ENCODE results near the gene NKAIN4.

Gene NKAIN4

DNA sequence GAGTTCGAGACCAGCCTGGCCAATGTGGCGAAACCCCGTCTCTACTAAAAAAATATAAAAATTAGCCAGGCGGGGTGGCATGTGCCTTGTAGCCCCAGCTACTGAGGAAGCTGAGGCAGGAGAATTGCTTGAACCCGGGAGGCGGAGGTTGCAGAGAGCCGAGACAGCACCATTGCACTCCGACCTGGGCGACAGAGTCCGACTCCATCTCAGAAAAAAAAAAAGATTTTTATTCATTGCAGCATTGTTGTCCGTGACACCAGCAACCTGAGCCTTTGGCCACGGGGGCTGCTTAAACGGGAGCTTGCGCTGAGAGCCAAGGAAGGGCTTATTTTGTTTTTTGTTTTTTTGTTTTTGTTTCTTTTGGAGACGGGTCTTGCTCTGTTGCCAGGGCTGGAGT is 25.7 kb upstream of the NKAIN4 start:
- TF ChIP-seq, protein P1, sequence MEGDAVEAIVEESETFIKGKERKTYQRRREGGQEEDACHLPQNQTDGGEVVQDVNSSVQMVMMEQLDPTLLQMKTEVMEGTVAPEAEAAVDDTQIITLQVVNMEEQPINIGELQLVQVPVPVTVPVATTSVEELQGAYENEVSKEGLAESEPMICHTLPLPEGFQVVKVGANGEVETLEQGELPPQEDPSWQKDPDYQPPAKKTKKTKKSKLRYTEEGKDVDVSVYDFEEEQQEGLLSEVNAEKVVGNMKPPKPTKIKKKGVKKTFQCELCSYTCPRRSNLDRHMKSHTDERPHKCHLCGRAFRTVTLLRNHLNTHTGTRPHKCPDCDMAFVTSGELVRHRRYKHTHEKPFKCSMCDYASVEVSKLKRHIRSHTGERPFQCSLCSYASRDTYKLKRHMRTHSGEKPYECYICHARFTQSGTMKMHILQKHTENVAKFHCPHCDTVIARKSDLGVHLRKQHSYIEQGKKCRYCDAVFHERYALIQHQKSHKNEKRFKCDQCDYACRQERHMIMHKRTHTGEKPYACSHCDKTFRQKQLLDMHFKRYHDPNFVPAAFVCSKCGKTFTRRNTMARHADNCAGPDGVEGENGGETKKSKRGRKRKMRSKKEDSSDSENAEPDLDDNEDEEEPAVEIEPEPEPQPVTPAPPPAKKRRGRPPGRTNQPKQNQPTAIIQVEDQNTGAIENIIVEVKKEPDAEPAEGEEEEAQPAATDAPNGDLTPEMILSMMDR (conservative IDR thresholded peaks at IDR 0.05) = no peak
- no peak for TF ChIP-seq ZFX (IDR thresholded peaks at IDR 0.05)
- H3K27ac ChIP-seq = no peak overlapping the region

GRCh38 chr20:63278661-63279060 is 24.4 kb upstream of the NKAIN4 start:
- H3K27ac ChIP-seq = no peak overlapping the region
- TF ChIP-seq, protein P1 (conservative IDR thresholded peaks at IDR 0.05) = no peak
- no peak for TF ChIP-seq ZFX (IDR thresholded peaks at IDR 0.05)

DNA sequence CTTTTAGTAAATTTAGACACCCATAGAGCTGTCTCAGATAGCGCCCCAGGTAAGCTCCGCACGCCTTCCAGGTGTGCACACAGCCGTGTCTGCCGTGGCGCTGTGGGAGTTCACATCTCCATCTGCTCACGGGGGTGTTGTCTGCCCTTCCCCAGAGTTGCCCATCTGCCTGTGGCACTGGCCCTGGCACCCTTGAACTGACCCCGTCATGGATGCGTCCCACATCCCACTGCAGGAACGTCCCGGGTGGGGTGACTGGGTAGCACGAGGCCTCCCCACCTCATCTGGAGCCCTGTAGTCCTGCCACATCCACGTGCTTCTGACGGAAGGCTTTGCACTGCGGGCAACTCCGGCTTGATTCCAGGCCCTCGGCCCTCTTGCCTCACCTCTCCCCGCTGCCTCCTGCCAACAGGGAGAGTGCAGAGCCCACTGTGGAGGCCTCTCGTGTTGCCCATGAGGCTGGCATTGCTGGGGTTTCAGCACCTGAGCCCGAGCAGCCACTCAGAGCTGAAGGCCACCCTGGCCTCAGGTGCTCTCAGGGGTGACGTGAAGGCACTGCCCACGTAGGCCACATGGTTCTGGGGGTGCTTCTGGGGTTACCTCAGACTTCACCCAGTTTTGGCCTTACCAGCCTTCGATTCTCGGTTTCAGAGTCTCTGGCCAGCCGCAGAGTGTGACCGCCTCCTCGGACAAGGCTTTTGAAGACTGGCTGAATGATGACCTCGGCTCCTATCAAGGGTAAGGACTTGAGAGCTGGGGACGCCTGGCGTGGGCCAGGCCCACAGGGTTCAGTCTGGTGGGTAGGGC is 23.4 kb upstream of the NKAIN4 start:
- no peak for TF ChIP-seq ZFX (IDR thresholded peaks at IDR 0.05)
- TF ChIP-seq, protein P1 (conservative IDR thresholded peaks at IDR 0.05) = no peak

DNA sequence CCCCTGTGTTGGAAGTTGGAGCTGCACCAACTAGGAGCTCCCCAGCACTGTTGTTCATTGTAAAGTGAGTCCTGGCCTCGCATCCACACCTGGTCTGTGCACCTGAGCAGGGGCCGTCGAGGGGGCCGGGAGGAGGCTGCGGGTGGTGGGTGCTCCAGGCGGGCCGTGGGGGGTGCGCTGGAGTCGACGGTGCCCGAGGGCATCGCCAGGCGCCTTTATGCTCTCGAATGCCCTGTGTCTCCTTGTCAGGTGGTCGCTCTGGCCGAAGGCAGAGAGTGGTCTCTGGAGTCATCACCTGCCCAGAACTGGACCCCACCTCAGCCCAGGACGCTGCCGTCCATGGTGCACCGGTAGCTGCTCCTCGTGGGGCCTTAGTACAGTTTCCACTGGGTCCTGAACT is 22.7 kb upstream of the NKAIN4 start:
- no peak overlapping the region for H3K27ac ChIP-seq
- TF ChIP-seq, protein P1 (conservative IDR thresholded peaks at IDR 0.05) = no peak
- no peak for TF ChIP-seq ZFX (IDR thresholded peaks at IDR 0.05)

More for the DNA sequence above, 23.4 kb upstream of the NKAIN4 start:
- no peak overlapping the region for H3K27ac ChIP-seq

DNA sequence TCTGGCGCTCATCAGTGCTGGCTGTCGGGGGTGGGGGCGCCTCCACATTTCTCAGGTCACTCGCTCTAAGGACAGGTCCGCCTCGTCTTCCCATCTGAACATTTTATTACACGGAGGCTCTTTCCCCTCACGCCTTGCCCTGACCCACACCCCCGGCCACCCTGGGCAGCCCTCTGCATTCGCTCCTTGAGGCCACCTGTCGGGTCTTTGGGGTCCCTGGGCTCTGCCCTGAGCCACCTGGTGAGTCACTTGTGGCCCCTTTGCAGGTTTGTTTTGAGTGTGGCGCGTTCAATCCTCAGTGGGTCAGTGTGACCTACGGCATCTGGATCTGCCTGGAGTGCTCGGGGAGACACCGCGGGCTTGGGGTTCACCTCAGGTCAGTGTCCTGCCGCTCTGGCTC is 21.6 kb upstream of the NKAIN4 start:
- TF ChIP-seq ZFX (IDR thresholded peaks at IDR 0.05) = no peak
- TF ChIP-seq, protein P1 (conservative IDR thresholded peaks at IDR 0.05) = no peak

DNA sequence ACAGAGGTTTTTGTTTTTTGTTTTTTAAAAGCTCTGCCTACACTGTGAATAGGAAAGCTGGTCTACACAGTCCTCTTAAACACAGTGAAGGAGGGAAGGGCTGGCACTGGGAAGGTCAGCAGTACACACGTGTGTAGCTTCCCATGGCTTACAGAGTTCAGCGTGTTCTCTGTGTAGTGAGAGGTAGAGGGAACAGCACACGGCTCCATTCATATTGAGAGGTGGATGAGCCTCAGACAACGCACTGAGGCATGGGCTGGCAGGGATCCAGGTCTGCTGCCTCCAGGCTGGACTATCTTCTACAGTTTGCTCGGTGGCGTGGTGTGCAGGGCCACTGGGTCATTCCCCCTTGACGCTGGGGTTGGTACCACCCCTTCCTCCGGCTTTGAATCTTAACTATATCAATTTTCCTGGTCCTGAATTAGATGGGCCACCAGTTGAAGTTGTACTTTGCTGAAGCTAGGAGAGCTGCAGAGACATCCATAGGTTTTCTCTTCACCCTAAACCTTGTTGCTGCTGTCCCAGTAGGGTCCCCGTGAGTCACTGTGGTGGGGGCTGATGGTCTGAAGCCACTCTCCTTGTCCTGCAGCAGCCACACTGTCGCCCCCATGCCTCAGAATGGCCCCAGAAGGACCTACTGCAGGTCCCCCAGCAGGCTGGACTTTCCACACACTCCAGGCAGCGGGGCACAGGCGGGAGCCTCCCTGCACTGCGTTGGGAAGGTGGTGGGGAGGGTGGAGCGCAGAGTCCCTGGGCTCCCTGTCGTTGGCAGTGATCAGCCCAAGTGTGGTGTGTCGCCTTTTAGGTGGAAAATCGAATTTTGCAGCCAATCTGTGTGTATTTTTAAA is 20.3 kb upstream of the NKAIN4 start:
- TF ChIP-seq, protein P1 (conservative IDR thresholded peaks at IDR 0.05) = no peak
- no peak for TF ChIP-seq ZFX (IDR thresholded peaks at IDR 0.05)
- no peak overlapping the region for H3K27ac ChIP-seq

More for the DNA sequence above, 21.6 kb upstream of the NKAIN4 start:
- no peak overlapping the region for H3K27ac ChIP-seq

Data from C4-2B (cell line).